22Rv1 (cell line): Measurements from ENCODE around the gene CDC42.

ENCODE experiments used
- CTCF ChIP-seq: fragments of 450-650 bp; IDR thresholded peaks from 2 replicates; pipeline ENCODE4 v1.5.1; 2017; ENCODE audit warnings: mild to moderate bottlenecking
- ZFX ChIP-seq: fragments of 450-650 bp; IDR thresholded peaks from 2 replicates; pipeline ENCODE4 v1.6.1; 2017; ENCODE audit warnings: antibody characterized with exemption, borderline replicate concordance

DNA sequence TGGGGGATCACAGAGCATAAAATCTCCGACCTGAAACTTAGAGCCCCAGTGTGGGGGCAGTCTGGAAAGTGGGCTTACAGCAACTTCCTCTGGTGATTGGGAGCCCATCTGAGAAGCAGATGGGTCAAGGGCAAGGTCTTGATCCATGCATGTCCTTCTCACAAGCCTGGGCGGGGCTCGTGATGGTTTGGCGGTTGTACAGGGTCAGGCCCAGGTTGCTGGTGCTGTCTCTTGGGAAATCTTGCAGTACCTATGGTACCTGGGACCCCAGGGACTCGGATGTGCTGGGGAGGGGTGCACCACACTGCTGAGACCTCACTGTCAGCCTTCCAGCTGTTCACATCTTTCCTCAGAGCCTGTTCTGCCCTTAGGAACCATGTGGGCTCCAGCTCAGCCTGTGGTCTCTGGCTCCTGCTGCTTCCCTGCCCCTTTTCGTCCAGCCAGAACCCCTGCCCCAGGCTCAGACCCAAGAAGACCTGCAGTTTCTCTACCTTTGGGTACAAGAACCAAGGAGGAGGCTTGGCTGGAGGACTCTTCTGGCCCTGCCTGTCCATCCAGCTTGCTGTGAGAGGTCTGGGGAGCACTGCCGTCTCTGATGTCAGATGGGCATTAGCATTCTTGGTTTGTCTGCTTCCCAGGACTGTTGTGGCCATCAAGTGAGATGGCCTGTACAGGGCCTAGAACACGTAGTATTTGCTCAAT lies 65.9 kb downstream of the CDC42 start:
- no peak for TF ChIP-seq CTCF
- no peak for TF ChIP-seq ZFX
